ENCODE results near the gene TPM4. TPM values are rescaled to one million over a fixed set of nuclear protein-coding genes. Genes with fewer than 3 reads are reported as not detected.

Gene TPM4
- total RNA-seq, 1 donor: 1,097 TPM

DNA sequence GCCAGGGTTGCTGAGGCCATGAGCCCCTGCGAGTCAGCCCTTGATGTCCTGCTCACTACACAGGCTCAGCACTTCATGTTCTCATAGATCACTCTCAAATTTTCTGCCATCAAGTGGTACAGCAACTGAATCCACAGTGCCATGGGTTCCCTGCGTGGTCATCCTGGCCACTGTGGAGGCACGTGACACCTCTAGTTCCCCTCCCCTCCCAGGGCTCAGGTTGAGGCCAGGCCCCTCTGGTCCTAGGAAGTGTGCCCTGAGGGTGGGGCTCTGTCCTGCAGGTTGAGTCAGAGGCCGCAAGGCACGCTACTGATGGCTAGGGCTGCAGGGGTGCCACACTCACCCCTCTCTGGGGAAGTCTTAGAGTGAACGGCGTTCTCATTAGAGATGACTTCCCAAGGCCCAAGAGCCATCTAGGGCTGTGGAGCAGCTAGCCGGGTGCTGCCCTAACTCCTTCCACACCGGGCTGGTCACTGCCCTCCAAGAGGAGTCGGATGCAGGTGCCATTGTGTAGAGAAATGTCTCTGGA is 39.8 kb upstream of the TPM4 start:
- DNase-seq (ENCODE audit: low read depth): no peak
- H3K4me3 ChIP-seq (ENCODE audit: low read depth, low read length): no peak overlapping the region
- TF ChIP-seq CTCF (IDR thresholded peaks at IDR 0.05; ENCODE audit: insufficient read depth, low read length): no peak

DNA sequence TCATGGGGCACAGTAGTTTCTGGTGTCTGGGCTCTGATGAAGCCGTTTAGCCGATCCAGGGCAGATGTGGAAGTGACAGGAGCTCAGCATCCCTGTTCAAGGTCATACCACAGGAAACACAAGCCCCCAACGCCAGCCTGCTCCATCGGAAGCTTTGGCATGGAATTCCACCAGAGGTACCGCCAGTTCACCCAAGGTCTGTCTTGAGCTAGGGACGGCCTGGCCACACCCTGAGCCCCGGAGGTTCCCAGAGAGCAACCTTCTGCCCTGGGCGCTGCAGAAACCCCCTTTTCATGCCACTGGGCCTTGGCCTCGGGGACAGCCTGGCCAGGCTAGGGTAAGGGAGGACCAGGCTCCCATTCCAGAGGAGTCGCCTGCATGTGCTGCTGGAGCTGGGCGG is 39.4 kb upstream of the TPM4 start:
- no peak overlapping the region for H3K4me3 ChIP-seq (ENCODE audit: low read depth, low read length)
- TF ChIP-seq CTCF (IDR thresholded peaks at IDR 0.05; ENCODE audit: insufficient read depth, low read length): no peak
- DNase-seq (ENCODE audit: low read depth): no peak

DNA sequence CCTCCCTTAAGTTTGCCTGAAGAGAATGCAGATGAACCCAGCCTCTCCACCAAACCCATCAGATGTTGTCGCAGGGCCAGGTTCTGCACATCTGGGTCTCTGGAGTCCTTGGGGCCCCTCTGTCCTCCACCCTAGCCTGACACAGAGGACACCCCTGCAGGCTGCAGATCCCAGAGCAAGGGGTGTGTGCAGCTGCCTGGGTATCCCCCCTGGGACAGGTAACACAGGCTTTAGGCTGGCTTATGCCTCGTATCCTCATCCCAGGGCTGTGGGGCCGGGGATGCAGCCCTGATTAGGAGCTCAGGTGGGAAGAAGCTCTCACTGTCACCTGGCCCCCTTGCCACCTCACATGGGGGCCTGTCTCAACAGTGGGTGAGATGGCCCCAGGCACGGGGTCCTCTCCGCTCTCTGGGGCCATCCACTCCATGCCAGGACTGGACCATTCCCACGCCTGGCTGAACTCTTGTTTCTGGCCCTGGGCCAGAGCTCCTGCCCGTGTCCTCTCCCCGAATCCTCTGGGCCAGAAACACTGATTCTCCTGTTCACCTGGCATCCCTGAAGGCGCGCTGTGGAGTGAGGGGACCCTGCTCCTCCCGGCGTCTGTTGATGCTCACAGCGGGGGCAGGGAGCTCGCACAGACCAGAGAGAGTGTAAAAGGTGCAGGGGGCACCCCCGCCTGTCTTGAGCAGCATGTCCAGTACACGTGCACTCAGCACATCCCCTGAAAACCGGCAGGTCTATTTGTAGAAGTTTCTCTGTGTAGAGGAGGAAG is 38.7 kb upstream of the TPM4 start:
- no peak overlapping the region for H3K4me3 ChIP-seq (ENCODE audit: low read depth, low read length)
- TF ChIP-seq CTCF (IDR thresholded peaks at IDR 0.05; ENCODE audit: insufficient read depth, low read length): no peak
- DNase-seq (ENCODE audit: low read depth): no peak

DNA sequence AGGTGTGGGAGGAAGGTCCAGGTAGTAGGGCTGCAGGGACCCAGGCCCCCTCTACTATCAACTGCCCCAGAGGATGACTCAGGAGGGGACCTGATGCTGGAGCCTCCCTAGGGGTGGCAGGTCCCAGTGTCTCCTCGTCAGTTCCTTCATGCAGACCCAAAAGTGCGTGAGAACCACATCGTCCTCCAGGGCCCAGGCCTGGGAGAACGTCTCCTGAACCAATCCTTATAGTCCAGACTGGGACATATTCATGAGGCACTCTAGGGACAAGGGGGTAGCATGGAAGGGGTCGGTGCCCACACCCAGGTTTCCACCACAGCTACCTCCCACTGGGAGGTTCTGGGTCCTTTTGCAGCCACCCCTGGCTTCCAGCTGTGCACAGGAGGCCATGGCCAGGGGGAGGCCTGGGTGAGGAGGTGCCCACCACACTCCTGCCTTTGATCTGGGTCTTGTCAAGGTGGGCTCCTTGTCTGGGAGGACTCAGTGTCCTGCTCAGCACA is 38.0 kb upstream of the TPM4 start:
- TF ChIP-seq CTCF (IDR thresholded peaks at IDR 0.05; ENCODE audit: insufficient read depth, low read length): no peak
- no peak for DNase-seq (ENCODE audit: low read depth)
- no peak overlapping the region for H3K4me3 ChIP-seq (ENCODE audit: low read depth, low read length)

GRCh38 chr19:16039081-16039480 is 37.2 kb upstream of the TPM4 start:
- no peak for TF ChIP-seq CTCF (IDR thresholded peaks at IDR 0.05; ENCODE audit: insufficient read depth, low read length)
- DNase-seq (ENCODE audit: low read depth): no peak
- no peak overlapping the region for H3K4me3 ChIP-seq (ENCODE audit: low read depth, low read length)

DNA sequence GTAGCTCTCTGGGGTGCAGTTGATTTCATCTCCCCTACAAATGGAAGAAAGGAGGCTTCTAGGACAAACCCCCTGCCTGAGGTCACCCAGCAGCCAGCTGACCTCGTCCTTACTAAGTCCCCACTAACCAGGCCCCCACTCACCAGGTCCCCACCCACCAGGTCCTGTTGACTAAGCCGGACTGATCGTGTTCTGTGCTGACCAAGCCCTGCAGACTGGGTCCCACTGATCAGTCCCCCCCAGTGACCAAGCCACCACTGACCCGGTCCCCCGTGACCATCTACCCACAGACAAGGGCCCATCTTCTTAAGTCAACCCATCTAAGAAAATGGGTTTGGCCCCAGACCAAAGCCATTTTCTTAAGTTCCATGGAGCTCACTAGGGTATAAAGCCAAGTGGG is 36.8 kb upstream of the TPM4 start:
- no peak for DNase-seq (ENCODE audit: low read depth)
- TF ChIP-seq CTCF (IDR thresholded peaks at IDR 0.05; ENCODE audit: insufficient read depth, low read length): no peak
- no peak overlapping the region for H3K4me3 ChIP-seq (ENCODE audit: low read depth, low read length)
